HepG2 (cell line): ENCODE results near the gene AMBRA1. TPM values are rescaled to one million over a fixed set of nuclear protein-coding genes. Genes with fewer than 3 reads are reported as not detected.

ENCODE experiments used
- ATAC-seq: fragments of 200-7000 bp; cut with Tn5 transposase; 3 replicates; pipeline ENCODE4 v1.9.1; 2020; ENCODE audit warnings: mild to moderate bottlenecking, moderate library complexity
- BruUV-seq: library from RNA; stranded (reverse); fragments of 400-500 nt; replicated peaks from 2 replicates; lab custom pipeline; 2021; lab: Mats Ljungman, UMichigan
- CTCF ChIA-PET: fragments of 300-600 bp; formaldehyde crosslinking; extraction: SDS; loops from one replicate; lab custom pipeline; 2021; ENCODE audit warnings: low total read pairs, inconsistent platforms, low intra/inter-chr PET ratio; lab: Yijun Ruan, JAX
- POLR2A ChIA-PET: fragments of 350-600 bp; sonication (Branson Sonifier 250); formaldehyde crosslinking; loops from one replicate; lab custom pipeline; 2020; ENCODE audit warnings: antibody characterized with exemption, inconsistent platforms; lab: Yijun Ruan, JAX
- DNase-seq: peaks from one replicate; pipeline ENCODE4 v3.0.0-alpha.2; 2015; ENCODE audit warnings: low spot score
- FAIRE-seq: peaks from 3 replicates; lab custom pipeline; 2011; peaks lifted over from hg19 to GRCh38; lab: Jason Lieb, UNC
- H2AFZ ChIP-seq: one replicate; pipeline ENCODE4 v1.6.1; 2011; ENCODE audit warnings: low read length, inconsistent platforms
- H3K27ac ChIP-seq: fragments of 300-600 bp; 3 replicates; pipeline ENCODE4 v1.8.0; 2011; ENCODE audit warnings: mixed run types, mild to moderate bottlenecking, mixed read lengths, low read length, inconsistent platforms; ENCODE audit not compliant: insufficient read depth; ENCODE audit errors: extremely low read length
- H3K27me3 ChIP-seq, 2 experiments: fragments of 200-600 bp in 1 of 2; 2 replicates in 1 of 2; 3 replicates in 1 of 2; pipeline versions ENCODE4 v1.6.0 to v1.8.0; 2011; ENCODE audit warnings: low read length in 2 of 2, mild to moderate bottlenecking in 2 of 2, moderate library complexity in 2 of 2, inconsistent platforms in 1 of 2; ENCODE audit not compliant: insufficient read depth in 2 of 2, control insufficient read depth in 1 of 2
- H3K36me3 ChIP-seq, 2 experiments: fragments of 200-600 bp in 1 of 2; replicated peaks in 1 of 2; 2 replicates in 1 of 2; 3 replicates in 1 of 2; pipeline versions ENCODE4 v1.5.1 to v1.8.0; 2011; ENCODE audit warnings: low read length in 2 of 2, inconsistent platforms in 1 of 2; ENCODE audit not compliant: insufficient read depth in 2 of 2, control insufficient read depth in 1 of 2
- H3K4me1 ChIP-seq: 2 replicates; pipeline ENCODE4 v1.5.1; 2012; ENCODE audit warnings: low read length, inconsistent platforms; ENCODE audit not compliant: insufficient read depth
- H3K4me2 ChIP-seq: 2 replicates; pipeline ENCODE4 v1.6.0; 2011; ENCODE audit warnings: low read depth, low read length, inconsistent platforms
- H3K4me3 ChIP-seq, 3 experiments: fragments of 200-600 bp in 1 of 3; sonication (generic), shearing (Covaris generic) in 1 of 3; replicated peaks in 1 of 3; 2 replicates each; pipeline ENCODE4 v1.5.1; 2011 to 2016; ENCODE audit warnings: low read length in 3 of 3, inconsistent platforms in 2 of 3, low read depth in 2 of 3, mild to moderate bottlenecking in 2 of 3, control low read depth in 1 of 3, mixed read lengths in 1 of 3; ENCODE audit not compliant: insufficient read depth in 1 of 3
- H3K79me2 ChIP-seq: one replicate; pipeline ENCODE4 v1.6.1; 2011; ENCODE audit warnings: low read length, inconsistent platforms; ENCODE audit not compliant: insufficient read depth
- H3K9ac ChIP-seq: 2 replicates; pipeline ENCODE4 v1.6.0; 2011; ENCODE audit warnings: mild to moderate bottlenecking, low read depth, low read length, inconsistent platforms; ENCODE audit not compliant: insufficient read depth
- H3K9me3 ChIP-seq: 2 replicates; pipeline ENCODE4 v1.5.1; 2012; ENCODE audit warnings: mild to moderate bottlenecking, low read length
- H4K20me1 ChIP-seq: 2 replicates; pipeline ENCODE4 v1.6.0; 2011; ENCODE audit warnings: inconsistent platforms, mild to moderate bottlenecking, low read length, moderate library complexity; ENCODE audit not compliant: insufficient read depth
- ASH2L ChIP-seq: fragments of 300-600, 200-600 bp; sonication (generic); IDR thresholded peaks from 2 replicates; pipeline ENCODE4 v1.7.0; 2017; ENCODE audit warnings: low read depth, mild to moderate bottlenecking, moderate library complexity, mixed read lengths, low read length; ENCODE audit not compliant: insufficient read length
- CBX2 ChIP-seq, 2 experiments: fragments of 200-600 bp in 1 of 2; sonication (generic); formaldehyde crosslinking in 1 of 2; IDR thresholded peaks; 2 replicates each; pipeline versions ENCODE4 v1.7.0 to v1.8.1; 2018 to 2022; ENCODE audit warnings: low read depth in 2 of 2, low read length in 1 of 2, mild to moderate bottlenecking in 1 of 2, missing genetic modification reagents in 1 of 2
- MIXL1 ChIP-seq: IDR thresholded peaks from 2 replicates; pipeline ENCODE4 v1.6.1; 2016
- MXI1 ChIP-seq: IDR thresholded peaks from 3 replicates; pipeline ENCODE4 v1.6.1; 2012; ENCODE audit warnings: low read depth, low read length, inconsistent platforms, borderline replicate concordance
- SIN3A ChIP-seq: IDR thresholded peaks from 2 replicates; pipeline ENCODE4 v1.6.1; 2011; ENCODE audit warnings: low read depth, mild to moderate bottlenecking, control low read depth, low read length, borderline replicate concordance
- SP1 ChIP-seq, 2 experiments: fragments of 450-650 bp in 1 of 2; sonication (generic) in 1 of 2; formaldehyde crosslinking in 1 of 2; IDR thresholded peaks; 2 replicates each; pipeline versions ENCODE4 v1.4.0 to v1.6.1; 2016 to 2020; ENCODE audit warnings: missing genetic modification reagents in 1 of 2
- ZNF17 ChIP-seq: sonication (generic); formaldehyde crosslinking; IDR thresholded peaks from 2 replicates; pipeline ENCODE4 v1.5.0; 2020; ENCODE audit warnings: mild to moderate bottlenecking, missing genetic modification reagents
- ZNF256 ChIP-seq: sonication (generic); formaldehyde crosslinking; conservative IDR thresholded peaks from 2 replicates; pipeline ENCODE4 v1.4.0; 2020; ENCODE audit warnings: missing genetic modification reagents
- ZNF292 ChIP-seq: sonication (generic); formaldehyde crosslinking; IDR thresholded peaks from 2 replicates; pipeline ENCODE4 v1.8.1; 2022; ENCODE audit warnings: mild to moderate bottlenecking, low read depth, missing genetic modification reagents, borderline replicate concordance
- ZNF510 ChIP-seq: sonication (generic); formaldehyde crosslinking; IDR thresholded peaks from 2 replicates; pipeline ENCODE4 v1.4.0; 2020; ENCODE audit warnings: low read depth, mild to moderate bottlenecking, missing genetic modification reagents
- ZNF644 ChIP-seq: IDR thresholded peaks from 2 replicates; pipeline ENCODE4 v1.6.1; 2016; ENCODE audit warnings: low read depth
- ZNF780A ChIP-seq: sonication (generic); formaldehyde crosslinking; IDR thresholded peaks from 2 replicates; pipeline ENCODE4 v1.8.0; 2022; ENCODE audit warnings: mild to moderate bottlenecking, missing genetic modification reagents, moderate library complexity
- ZNF841 ChIP-seq: sonication (generic); formaldehyde crosslinking; IDR thresholded peaks from 2 replicates; pipeline ENCODE4 v1.8.1; 2023; ENCODE audit warnings: missing genetic modification reagents, borderline replicate concordance
- ZSCAN30 ChIP-seq: sonication (generic); formaldehyde crosslinking; IDR thresholded peaks from 2 replicates; pipeline ENCODE4 v1.5.0; 2020; ENCODE audit warnings: mild to moderate bottlenecking, missing genetic modification reagents
- WGBS: methylation state at CpG from one replicate; pipeline ENCODE4 v1.1.6; 2017; ENCODE audit warnings: low lambda C conversion rate; 5-methylcytosine and 5-hydroxymethylcytosine counted together
- in situ Hi-C: cut with HindIII; loops from 2 replicates; pipeline ENCODE4 v1.10.0; 2017; ENCODE audit warnings: low pct_unique_long_range_greater_than_20kb; ENCODE audit not compliant: extremely low pct_ligation_motif_present
- intact Hi-C: fragments of 100-400 bp; cut with micrococcal nuclease; formaldehyde crosslinking; loops from one replicate; pipeline ENCODE4 v1.10.0; 2022; ENCODE audit not compliant: unreplicated experiment
- polyA plus RNA-seq, 8 experiments: library from polyadenylated mRNA; depleted of rRNA in 3 of 8; stranded (reverse) in 7 of 8; unstranded in 1 of 8; fragments of >200 nt; fragmentation: Illumina TruSeq in 4 of 8; extraction: Trizol in 4 of 8; gene quantifications; 2 replicates each; pipeline versions ENCODE4 v1.2.1 to v1.2.3, GENCODE V29; 2011 to 2016; ENCODE audit warnings: low read depth in 4 of 8, missing spikeins in 1 of 8, mixed read lengths in 1 of 8; ENCODE audit not compliant: insufficient read depth in 1 of 8
- total RNA-seq, 5 experiments: library from RNA; depleted of rRNA; stranded (reverse); fragments of >200 nt; fragmentation: Illumina TruSeq; extraction: Trizol; gene quantifications; 2 replicates each; pipeline ENCODE4 v1.2.3, GENCODE V29; 2016; ENCODE audit warnings: low read depth in 1 of 5
- TF ChIP-seq, protein P1 (sequence below): conservative IDR thresholded peaks from 2 replicates; pipeline ENCODE4 v1.6.1; 2018; ENCODE audit warnings: missing genetic modification reagents
- TF ChIP-seq, protein P2 (sequence below): sonication (generic); formaldehyde crosslinking; conservative IDR thresholded peaks from 2 replicates; pipeline ENCODE4 v1.4.0; 2020; ENCODE audit warnings: missing genetic modification reagents
- TF ChIP-seq, protein P3 (sequence below): sonication (generic); formaldehyde crosslinking; IDR thresholded peaks from 2 replicates; pipeline ENCODE4 v1.4.0; 2020; ENCODE audit warnings: missing genetic modification reagents, borderline replicate concordance

The AMBRA1 gene
- total and polyA plus RNA-seq, 2 of the 13 experiments (the other 11 are each of a cell fraction or from before 2014, with no cell fraction given), result 15.7 to 26.0 TPM

DNA sequence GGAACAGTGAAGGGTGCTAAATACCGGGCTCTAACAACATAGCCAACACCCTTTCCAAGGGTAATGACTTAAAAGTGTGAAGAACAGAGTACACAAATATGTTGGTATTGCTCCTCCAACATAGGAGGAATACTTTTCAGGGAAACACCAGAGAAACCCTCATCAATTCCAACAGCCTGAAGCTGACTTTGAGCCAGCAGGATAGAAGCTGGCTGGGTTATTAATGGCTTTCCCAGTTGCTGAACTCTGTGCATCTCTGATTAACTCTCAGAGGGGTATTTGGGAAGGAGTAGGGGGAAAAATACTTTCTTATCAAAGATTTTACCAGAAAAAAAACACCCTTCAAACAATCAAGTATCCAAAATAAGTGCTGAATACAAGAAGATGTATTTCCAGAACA lies 95.6 kb downstream of the AMBRA1 start:
- POLR2A ChIA-PET, result no interaction called here
- ATAC-seq, result no peak
- intact Hi-C loops, result no loop called here

More for the DNA sequence above, 95.6 kb downstream of the AMBRA1 start:
- in situ Hi-C loops, result no loop called here
- no peak for DNase-seq
- H4K20me1 ChIP-seq, result peaks cover 8% of the 10 kb centered on the region
- FAIRE-seq, result no peak
- H3K27me3 ChIP-seq, result no peaks in the 10 kb centered on the region
- no peak overlapping the region for H3K4me3 ChIP-seq
- WGBS, result 82% methylated on average over 1 of the region's 1 CpG
- CTCF ChIA-PET, result no interaction called here
- no peak overlapping the region for H3K4me2 ChIP-seq
- H2AFZ ChIP-seq, result no peak overlapping the region
- peaks cover 15 to 43% of the 10 kb centered on the region in 2 experiments for H3K36me3 ChIP-seq
- no peak overlapping the region for H3K27ac ChIP-seq
- H3K79me2 ChIP-seq, result peaks cover 11% of the 10 kb centered on the region
- H3K4me1 ChIP-seq, result peaks cover 43% of the 10 kb centered on the region
- no peaks in the 10 kb centered on the region for H3K9me3 ChIP-seq
- no peak overlapping the region for H3K9ac ChIP-seq
- TF ChIP-seq CBX2 (IDR thresholded peaks at IDR 0.05; ENCODE audit: low read depth, low read length) (no peak), CBX2 (CRISPR knock-in tag; IDR thresholded peaks at IDR 0.05; ENCODE audit: low read depth) (no peak), SIN3A (no peak), ZNF17 (CRISPR knock-in tag) (no peak), ZNF644 (CRISPR knock-in tag) (no peak), MXI1 (no peak), SP1 (IDR thresholded peaks at IDR 0.05) (no peak), SP1 (CRISPR knock-in tag; IDR thresholded peaks at IDR 0.05) (no peak), MIXL1 (CRISPR knock-in tag) (no peak), ZNF510 (CRISPR knock-in tag) (no peak), ZSCAN30 (CRISPR knock-in tag) (no peak), ZNF841 (no peak), ZNF292 (CRISPR knock-in tag) (no peak), ZNF780A (CRISPR knock-in tag) (no peak), ASH2L (no peak), ZNF256 (CRISPR knock-in tag) (no peak)
- TF ChIP-seq, protein P1, sequence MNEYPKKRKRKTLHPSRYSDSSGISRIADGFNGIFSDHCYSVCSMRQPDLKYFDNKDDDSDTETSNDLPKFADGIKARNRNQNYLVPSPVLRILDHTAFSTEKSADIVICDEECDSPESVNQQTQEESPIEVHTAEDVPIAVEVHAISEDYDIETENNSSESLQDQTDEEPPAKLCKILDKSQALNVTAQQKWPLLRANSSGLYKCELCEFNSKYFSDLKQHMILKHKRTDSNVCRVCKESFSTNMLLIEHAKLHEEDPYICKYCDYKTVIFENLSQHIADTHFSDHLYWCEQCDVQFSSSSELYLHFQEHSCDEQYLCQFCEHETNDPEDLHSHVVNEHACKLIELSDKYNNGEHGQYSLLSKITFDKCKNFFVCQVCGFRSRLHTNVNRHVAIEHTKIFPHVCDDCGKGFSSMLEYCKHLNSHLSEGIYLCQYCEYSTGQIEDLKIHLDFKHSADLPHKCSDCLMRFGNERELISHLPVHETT (CRISPR knock-in tag), result no peak
- TF ChIP-seq, protein P2, sequence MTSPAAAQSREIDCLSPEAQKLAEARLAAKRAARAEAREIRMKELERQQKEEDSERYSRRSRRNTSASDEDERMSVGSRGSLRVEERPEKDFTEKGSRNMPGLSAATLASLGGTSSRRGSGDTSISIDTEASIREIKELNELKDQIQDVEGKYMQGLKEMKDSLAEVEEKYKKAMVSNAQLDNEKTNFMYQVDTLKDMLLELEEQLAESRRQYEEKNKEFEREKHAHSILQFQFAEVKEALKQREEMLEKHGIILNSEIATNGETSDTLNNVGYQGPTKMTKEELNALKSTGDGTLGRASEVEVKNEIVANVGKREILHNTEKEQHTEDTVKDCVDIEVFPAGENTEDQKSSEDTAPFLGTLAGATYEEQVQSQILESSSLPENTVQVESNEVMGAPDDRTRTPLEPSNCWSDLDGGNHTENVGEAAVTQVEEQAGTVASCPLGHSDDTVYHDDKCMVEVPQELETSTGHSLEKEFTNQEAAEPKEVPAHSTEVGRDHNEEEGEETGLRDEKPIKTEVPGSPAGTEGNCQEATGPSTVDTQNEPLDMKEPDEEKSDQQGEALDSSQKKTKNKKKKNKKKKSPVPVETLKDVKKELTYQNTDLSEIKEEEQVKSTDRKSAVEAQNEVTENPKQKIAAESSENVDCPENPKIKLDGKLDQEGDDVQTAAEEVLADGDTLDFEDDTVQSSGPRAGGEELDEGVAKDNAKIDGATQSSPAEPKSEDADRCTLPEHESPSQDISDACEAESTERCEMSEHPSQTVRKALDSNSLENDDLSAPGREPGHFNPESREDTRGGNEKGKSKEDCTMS, result no peak
- TF ChIP-seq, protein P3, sequence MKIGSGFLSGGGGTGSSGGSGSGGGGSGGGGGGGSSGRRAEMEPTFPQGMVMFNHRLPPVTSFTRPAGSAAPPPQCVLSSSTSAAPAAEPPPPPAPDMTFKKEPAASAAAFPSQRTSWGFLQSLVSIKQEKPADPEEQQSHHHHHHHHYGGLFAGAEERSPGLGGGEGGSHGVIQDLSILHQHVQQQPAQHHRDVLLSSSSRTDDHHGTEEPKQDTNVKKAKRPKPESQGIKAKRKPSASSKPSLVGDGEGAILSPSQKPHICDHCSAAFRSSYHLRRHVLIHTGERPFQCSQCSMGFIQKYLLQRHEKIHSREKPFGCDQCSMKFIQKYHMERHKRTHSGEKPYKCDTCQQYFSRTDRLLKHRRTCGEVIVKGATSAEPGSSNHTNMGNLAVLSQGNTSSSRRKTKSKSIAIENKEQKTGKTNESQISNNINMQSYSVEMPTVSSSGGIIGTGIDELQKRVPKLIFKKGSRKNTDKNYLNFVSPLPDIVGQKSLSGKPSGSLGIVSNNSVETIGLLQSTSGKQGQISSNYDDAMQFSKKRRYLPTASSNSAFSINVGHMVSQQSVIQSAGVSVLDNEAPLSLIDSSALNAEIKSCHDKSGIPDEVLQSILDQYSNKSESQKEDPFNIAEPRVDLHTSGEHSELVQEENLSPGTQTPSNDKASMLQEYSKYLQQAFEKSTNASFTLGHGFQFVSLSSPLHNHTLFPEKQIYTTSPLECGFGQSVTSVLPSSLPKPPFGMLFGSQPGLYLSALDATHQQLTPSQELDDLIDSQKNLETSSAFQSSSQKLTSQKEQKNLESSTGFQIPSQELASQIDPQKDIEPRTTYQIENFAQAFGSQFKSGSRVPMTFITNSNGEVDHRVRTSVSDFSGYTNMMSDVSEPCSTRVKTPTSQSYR (CRISPR knock-in tag), result no peak
- TF ChIP-seq, all 625 proteins: peak for 0
- no TSS peak for BruUV-seq
